DMS 273 treated with DMSO at 0.1 percent for 48 hours (cell line): ENCODE results near the gene GLTP.
"Not testable (repeated sequence)": the region's sequence is repeated elsewhere in the genome, so short reads cannot be mapped to it uniquely, and the experiment has no call there.

Source experiments
- DNase-seq: peaks from one replicate; lab custom pipeline; 2025; lab: John Stamatoyannopoulos, UW

Gene GLTP

GRCh38 chr12:109880043-109880931 is at the start of gene GLTP:
Gene GLTP (minus strand): TSS chr12:109880541. CDS start chr12:109880374, 167 bp downstream.
- no peak for DNase-seq

GRCh38 chr12:109929326-109929725 is 49.0 kb upstream of the GLTP start:
- DNase-seq = not testable (repeated sequence)

- DNase-seq = no peak
These were observed 47.8 kb upstream of the GLTP start for GRCh38 chr12:109928058-109928656.

- no peak for DNase-seq
These were observed 47.3 kb upstream of the GLTP start for GRCh38 chr12:109927622-109928021.

- DNase-seq = no peak
These were observed 46.3 kb upstream of the GLTP start for GRCh38 chr12:109926488-109927210.

GRCh38 chr12:109926016-109926415 is 45.7 kb upstream of the GLTP start:
- DNase-seq = no peak

GRCh38 chr12:109925185-109925840 is 45.0 kb upstream of the GLTP start:
- no peak for DNase-seq

- no peak for DNase-seq
These were observed 43.3 kb upstream of the GLTP start for GRCh38 chr12:109923481-109924245.

GRCh38 chr12:109923038-109923437 is 42.7 kb upstream of the GLTP start:
- no peak for DNase-seq

- DNase-seq = no peak
These were observed 41.6 kb upstream of the GLTP start for GRCh38 chr12:109921982-109922381.

- DNase-seq = no peak
These were observed 40.0 kb upstream of the GLTP start for GRCh38 chr12:109920261-109920780.

GRCh38 chr12:109919456-109919855 is 39.1 kb upstream of the GLTP start:
- no peak for DNase-seq

- DNase-seq = no peak
These were observed 35.7 kb upstream of the GLTP start for GRCh38 chr12:109916045-109916444.

- DNase-seq = no peak
These were observed 35.1 kb upstream of the GLTP start for GRCh38 chr12:109915171-109916040.

- DNase-seq = no peak
These were observed 34.1 kb upstream of the GLTP start for GRCh38 chr12:109914461-109914860.

GRCh38 chr12:109912855-109913321 is 32.5 kb upstream of the GLTP start:
- DNase-seq = no peak

- no peak for DNase-seq
These were observed 30.6 kb upstream of the GLTP start for GRCh38 chr12:109910969-109911348.

GRCh38 chr12:109910254-109910968 is 30.1 kb upstream of the GLTP start:
- DNase-seq = no peak

GRCh38 chr12:109905301-109905700 is 25.0 kb upstream of the GLTP start:
- no peak for DNase-seq
